ENCODE measurements around the gene WHRN.

WHRN gene

DNA sequence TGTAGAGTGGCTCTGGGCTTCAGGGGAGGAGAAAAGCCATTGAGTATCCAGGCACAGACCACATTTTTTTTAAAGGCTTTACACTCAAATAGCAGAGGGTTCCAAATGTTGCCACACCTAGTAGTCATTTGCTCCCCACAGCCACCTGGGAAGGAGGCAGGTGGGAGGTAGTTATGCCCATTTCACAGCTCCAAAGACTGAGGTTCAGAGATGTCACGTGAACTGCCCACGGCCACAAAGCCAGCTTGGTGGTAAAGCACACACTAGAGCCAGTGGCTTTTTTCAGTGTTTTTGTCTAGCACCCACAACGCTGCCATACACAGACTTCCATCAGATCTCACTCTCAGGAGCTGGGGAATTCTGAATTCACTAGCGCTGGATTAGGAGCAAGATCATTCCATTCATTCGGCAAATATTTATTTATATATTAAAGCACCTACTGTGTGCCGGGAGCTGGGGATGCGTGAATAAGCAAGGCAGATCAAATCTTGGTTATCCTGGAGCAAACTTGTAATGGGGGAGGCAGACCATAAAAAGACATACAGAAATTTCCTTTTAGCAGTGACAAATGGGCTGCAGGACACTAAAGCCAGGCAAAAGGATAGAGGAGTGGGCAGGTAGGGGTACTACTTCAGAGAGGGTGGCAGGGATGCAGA, 7.4 kb downstream of the WHRN start:
- no peaks in the 10 kb centered on the region for H3K27me3 ChIP-seq (ENCODE audit: control insufficient read depth, insufficient read depth, low read length)
- H3K9ac ChIP-seq (ENCODE audit: low read length), result no peak overlapping the region

DNA sequence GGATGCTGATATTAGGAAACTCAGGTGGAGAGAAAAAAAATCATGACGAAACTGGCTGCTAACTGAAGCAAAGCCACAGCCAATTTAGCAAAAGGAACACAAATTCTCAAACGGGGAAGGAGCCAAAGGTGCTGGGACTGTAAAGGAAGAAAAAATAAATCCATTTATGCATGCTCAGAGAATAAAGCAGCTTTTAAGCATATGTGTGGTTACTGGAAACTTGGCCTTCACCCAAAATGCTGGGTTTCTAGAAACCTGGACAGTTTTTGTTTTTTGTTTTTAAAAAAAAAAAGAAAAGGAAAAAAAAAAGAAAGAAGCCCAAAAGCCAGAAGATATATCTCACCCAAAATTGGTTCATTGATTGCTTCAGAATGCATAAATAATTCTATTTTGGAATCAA, 8.0 kb downstream of the WHRN start:
- H3K4me1 ChIP-seq (ENCODE audit: control insufficient read depth, insufficient read depth, low read length), result peaks cover 10% of the 10 kb centered on the region
- no peaks in the 10 kb centered on the region for H3K27me3 ChIP-seq (ENCODE audit: control insufficient read depth, insufficient read depth, low read length)
- no peak overlapping the region for H3K9ac ChIP-seq (ENCODE audit: low read length)

More for the DNA sequence above, 7.4 kb downstream of the WHRN start:
- H3K27ac ChIP-seq (ENCODE audit: low read depth, low read length), result no peak overlapping the region
- H3K36me3 ChIP-seq (ENCODE audit: control insufficient read depth, insufficient read depth, low read length), result no peaks in the 10 kb centered on the region
- H3K4me1 ChIP-seq (ENCODE audit: control insufficient read depth, insufficient read depth, low read length), result peaks cover 13% of the 10 kb centered on the region
- H3K4me3 ChIP-seq (ENCODE audit: low read length), result no peak overlapping the region

DNA sequence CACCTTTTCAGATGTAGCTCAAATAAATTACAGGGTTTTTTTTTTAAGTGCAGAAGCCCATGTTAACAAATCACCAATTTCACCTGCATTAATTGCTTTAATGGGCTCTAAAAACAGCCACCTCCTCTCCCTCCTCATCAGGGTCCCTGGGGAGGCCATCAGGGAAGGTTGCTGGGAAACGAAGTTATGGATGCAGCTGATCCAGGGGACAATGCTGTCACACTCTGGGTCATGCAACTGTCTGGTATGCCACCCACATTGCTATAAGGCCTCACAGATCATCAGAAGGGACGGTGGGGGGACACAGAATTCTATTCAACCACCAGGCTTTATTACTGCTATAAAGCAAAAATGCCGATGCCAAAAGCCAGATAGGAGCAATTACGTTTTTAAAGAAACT, 9.3 kb downstream of the WHRN start:
- Histone ChIP-seq H3K4me3 (ENCODE audit: low read length) (no peak overlapping the region), H3K4me1 (ENCODE audit: control insufficient read depth, insufficient read depth, low read length) (peaks cover 4% of the 10 kb centered on the region), H3K27me3 (ENCODE audit: control insufficient read depth, insufficient read depth, low read length) (no peaks in the 10 kb centered on the region), H3K36me3 (ENCODE audit: control insufficient read depth, insufficient read depth, low read length) (no peaks in the 10 kb centered on the region), H3K27ac (ENCODE audit: low read depth, low read length) (no peak overlapping the region), H3K9ac (ENCODE audit: low read length) (no peak overlapping the region)

More for the DNA sequence above, 8.0 kb downstream of the WHRN start:
- Histone ChIP-seq H3K27ac (ENCODE audit: low read depth, low read length) (no peak overlapping the region), H3K4me3 (ENCODE audit: low read length) (no peak overlapping the region), H3K36me3 (ENCODE audit: control insufficient read depth, insufficient read depth, low read length) (no peaks in the 10 kb centered on the region)

DNA sequence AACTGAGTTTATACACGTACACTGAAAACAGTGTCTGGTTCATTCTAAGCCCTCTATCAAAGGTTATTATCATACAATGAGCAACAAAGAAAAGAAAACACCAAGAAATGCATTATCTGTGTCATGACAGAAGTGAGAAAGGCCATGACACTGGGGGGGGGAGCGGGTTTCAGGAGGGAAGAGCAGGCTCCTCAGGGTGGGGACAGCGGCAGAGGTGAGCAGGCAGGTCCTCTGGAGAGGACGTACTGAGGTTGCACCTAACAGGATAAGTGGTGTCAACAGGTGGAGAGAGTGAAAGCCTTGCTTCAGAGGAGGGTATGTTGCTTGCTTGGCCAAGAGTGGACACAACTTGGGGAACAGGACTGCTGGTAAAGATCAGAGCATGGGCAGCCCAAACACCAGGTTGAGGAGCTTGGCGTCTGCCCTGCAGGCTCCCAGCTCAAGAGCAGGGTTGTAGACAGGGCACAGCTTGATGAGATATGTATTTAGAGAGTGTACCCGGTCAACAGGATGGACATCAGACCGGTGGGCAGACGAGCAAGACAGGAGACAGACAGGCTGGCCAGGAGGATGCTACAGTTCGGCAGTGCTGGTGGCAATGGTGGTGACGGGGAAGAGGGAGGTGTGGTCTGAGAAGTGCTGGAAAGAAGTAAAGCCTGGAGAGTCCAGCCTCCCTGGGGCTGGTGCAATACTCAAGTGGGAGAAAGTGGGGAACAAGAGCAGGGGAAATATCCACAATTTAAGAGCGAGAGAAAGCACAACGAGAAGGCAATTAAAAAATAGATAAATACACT, 10.3 kb downstream of the WHRN start:
- Histone ChIP-seq H3K9ac (ENCODE audit: low read length) (no peak overlapping the region), H3K4me3 (ENCODE audit: low read length) (no peak overlapping the region), H3K27me3 (ENCODE audit: control insufficient read depth, insufficient read depth, low read length) (no peaks in the 10 kb centered on the region), H3K36me3 (ENCODE audit: control insufficient read depth, insufficient read depth, low read length) (no peaks in the 10 kb centered on the region), H3K27ac (ENCODE audit: low read depth, low read length) (no peak overlapping the region), H3K4me1 (ENCODE audit: control insufficient read depth, insufficient read depth, low read length) (no peaks in the 10 kb centered on the region)

DNA sequence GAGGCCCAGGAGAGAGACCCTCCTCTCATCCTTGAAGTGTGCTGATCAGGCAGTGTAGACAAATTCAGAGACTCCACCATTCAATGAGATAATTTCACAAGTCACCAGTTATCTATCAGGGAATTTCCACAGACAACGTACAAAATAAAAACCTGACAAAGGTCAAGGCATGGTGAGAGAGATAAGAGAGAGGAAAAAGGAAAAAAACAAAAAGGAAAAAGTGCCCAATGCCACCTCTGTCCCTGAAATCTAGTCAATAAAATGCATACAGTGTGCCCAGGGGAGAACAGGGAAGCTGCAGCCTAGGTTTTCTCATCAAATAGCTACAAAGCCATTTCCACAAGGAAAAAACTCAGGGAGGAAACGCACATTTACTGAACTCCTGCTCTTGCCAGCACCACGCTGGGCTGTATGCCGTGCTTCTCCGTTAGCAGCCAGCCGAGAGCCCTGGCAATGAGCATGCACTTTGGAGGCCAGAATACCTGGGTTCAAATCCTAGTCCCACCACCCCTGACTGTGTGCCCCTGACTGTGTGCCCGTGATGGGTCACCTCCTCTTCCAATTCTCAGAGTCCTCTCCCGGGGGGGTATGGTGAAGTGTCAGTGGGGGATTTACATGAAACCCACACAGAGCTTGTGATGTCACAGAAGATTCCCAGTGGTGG, 11.6 kb downstream of the WHRN start:
- Histone ChIP-seq H3K4me1 (ENCODE audit: control insufficient read depth, insufficient read depth, low read length) (no peaks in the 10 kb centered on the region), H3K27me3 (ENCODE audit: control insufficient read depth, insufficient read depth, low read length) (no peaks in the 10 kb centered on the region), H3K27ac (ENCODE audit: low read depth, low read length) (no peak overlapping the region), H3K4me3 (ENCODE audit: low read length) (no peak overlapping the region), H3K9ac (ENCODE audit: low read length) (no peak overlapping the region), H3K36me3 (ENCODE audit: control insufficient read depth, insufficient read depth, low read length) (no peaks in the 10 kb centered on the region)

DNA sequence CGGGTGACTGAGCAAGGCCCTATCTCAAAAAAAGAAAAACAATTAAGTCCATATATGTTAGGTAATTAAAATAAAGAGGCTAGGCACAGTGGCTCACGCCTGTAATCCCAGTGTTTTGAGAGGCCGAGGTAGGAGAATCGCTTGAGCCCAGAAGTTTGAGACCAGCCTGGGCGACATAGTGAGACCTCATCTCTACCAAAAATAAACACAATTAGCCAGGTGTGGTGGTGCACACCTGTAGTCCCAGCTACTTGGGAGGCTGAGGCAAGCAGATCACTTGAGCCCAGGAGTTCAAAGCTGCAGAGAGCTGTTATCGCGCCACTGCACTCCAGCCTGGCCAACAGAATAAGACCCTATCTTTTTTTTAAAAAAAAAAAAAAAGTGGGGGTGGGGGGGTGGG, 12.3 kb downstream of the WHRN start:
- no peaks in the 10 kb centered on the region for H3K36me3 ChIP-seq (ENCODE audit: control insufficient read depth, insufficient read depth, low read length)
- H3K4me1 ChIP-seq (ENCODE audit: control insufficient read depth, insufficient read depth, low read length), result no peaks in the 10 kb centered on the region
- H3K9ac ChIP-seq (ENCODE audit: low read length), result no peak overlapping the region
- no peaks in the 10 kb centered on the region for H3K27me3 ChIP-seq (ENCODE audit: control insufficient read depth, insufficient read depth, low read length)
- no peak overlapping the region for H3K4me3 ChIP-seq (ENCODE audit: low read length)
- H3K27ac ChIP-seq (ENCODE audit: low read depth, low read length), result no peak overlapping the region

DNA sequence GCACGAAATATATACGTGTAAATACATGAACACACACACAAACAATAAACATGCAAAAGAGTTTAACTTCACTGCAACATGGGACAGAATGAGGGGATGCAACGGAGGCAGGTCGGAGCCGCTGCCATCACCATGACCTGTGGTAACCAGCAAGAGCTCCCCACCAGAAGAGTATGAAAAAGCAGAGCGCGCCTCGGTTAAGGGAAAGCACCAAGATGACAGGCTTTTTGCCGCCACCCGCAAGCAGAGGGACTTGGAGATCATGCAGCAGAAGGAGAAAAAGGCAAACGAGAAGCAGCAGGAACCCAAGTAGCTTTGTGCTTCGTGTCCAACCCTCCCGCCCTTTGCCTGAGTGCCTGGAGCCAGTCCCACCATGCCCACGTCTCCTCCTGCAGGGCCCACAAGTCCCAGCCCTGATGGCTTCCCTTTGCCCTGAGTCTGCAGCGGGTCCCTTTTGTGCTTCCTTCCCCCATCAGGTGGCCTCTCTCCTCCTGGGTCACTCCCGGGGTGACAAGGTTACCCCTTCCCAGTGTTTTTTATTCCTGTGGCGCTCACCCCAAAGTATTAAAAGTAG, 13.8 kb downstream of the WHRN start:
- H3K9ac ChIP-seq (ENCODE audit: low read length), result no peak overlapping the region
- no peak overlapping the region for H3K27ac ChIP-seq (ENCODE audit: low read depth, low read length)
- H3K4me1 ChIP-seq (ENCODE audit: control insufficient read depth, insufficient read depth, low read length), result no peaks in the 10 kb centered on the region
- H3K36me3 ChIP-seq (ENCODE audit: control insufficient read depth, insufficient read depth, low read length), result no peaks in the 10 kb centered on the region
- H3K4me3 ChIP-seq (ENCODE audit: low read length), result no peak overlapping the region
- no peaks in the 10 kb centered on the region for H3K27me3 ChIP-seq (ENCODE audit: control insufficient read depth, insufficient read depth, low read length)

DNA sequence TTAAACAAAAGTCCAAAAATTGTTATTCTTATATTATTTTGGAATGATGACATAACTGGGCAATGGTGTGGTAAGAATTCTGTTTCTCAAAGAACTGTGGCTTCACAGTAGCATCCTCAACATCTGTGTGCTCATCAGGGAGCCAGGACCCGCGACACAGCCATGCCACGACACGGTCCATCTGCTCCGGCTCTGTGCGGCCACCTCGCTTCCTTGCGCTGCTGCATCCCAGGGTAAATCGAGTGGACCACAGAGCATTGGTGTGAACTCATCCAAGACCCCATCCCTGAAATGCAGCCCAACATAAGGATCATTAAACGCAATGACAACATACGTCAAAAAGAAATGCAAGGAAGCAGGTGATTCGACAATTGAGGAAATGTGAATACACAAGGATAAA, 15.3 kb downstream of the WHRN start:
- H3K27me3 ChIP-seq (ENCODE audit: control insufficient read depth, insufficient read depth, low read length), result no peaks in the 10 kb centered on the region
- no peaks in the 10 kb centered on the region for H3K4me1 ChIP-seq (ENCODE audit: control insufficient read depth, insufficient read depth, low read length)
- no peak overlapping the region for H3K27ac ChIP-seq (ENCODE audit: low read depth, low read length)
- no peak overlapping the region for H3K9ac ChIP-seq (ENCODE audit: low read length)
- no peak overlapping the region for H3K4me3 ChIP-seq (ENCODE audit: low read length)
- H3K36me3 ChIP-seq (ENCODE audit: control insufficient read depth, insufficient read depth, low read length), result no peaks in the 10 kb centered on the region

DNA sequence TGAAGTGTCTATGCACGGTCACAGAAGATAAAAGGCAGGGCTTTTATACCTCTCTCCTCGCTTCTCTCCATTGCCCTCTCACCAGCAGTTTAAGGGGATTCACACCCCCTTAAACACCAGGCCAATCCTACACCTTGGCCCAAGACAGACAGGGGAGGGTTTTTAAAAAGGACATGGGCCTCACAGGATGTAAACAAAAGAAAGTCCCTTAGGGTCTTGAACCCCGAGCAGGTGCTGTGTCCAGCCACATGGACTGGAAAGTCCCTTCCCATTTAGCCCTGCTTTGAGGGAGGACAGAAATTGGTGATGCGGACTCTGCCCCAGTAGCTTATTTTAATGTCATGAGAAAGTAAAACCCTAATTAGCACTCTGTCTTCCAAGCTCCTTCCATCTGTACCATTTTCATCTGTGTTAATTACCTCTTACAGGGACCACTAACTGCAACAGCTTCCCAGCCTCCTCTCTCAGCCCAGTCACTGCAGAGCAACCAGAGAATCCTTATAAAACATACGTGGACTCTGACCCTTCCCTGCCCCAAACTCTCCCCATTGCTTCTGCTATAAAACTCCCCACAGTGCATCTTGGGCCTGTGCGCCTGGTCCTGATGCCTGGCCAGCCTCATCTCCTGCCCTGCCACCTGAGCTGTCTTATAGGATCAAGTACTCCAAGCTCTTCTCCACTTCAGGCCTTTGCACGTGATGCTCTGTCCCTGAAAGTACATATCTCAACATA, 16.7 kb downstream of the WHRN start:
- no peaks in the 10 kb centered on the region for H3K27me3 ChIP-seq (ENCODE audit: control insufficient read depth, insufficient read depth, low read length)
- no peak overlapping the region for H3K9ac ChIP-seq (ENCODE audit: low read length)
- no peaks in the 10 kb centered on the region for H3K4me1 ChIP-seq (ENCODE audit: control insufficient read depth, insufficient read depth, low read length)
- no peak overlapping the region for H3K27ac ChIP-seq (ENCODE audit: low read depth, low read length)
- H3K4me3 ChIP-seq (ENCODE audit: low read length), result no peak overlapping the region
- H3K36me3 ChIP-seq (ENCODE audit: control insufficient read depth, insufficient read depth, low read length), result no peaks in the 10 kb centered on the region

DNA sequence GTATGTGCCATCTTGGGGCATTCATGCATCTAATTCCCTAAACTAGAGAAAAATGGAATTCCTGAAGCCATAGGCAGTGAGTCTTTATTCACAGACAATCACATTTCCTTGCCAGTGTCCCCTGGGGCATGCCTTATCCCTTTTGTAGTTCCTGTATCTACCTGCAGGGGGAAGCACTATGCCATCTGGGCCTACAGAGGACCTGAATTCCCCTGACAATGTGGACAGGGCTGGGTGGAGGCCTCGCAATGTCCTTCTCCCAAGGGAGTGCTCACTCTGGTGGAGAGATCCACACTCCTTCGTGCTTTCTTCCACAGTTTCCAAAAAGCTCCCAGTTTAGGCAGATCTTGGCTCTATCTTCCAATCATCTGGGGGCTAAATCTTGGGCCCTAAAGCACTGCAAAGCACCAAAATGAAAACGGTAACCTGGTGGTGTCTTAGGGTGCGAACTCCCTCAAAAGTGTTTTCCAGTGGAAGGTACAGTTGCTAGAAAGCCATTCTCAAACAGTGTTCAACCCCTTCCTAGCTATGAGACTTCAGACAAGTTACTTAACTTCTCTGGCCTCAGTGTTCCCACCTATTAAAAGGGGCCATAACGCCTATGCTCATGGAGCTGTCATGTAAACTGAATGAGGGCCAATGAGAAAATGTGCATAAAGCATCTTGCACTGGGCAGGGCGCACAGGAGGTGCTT, 17.5 kb downstream of the WHRN start:
- no peak overlapping the region for H3K9ac ChIP-seq (ENCODE audit: low read length)

DNA sequence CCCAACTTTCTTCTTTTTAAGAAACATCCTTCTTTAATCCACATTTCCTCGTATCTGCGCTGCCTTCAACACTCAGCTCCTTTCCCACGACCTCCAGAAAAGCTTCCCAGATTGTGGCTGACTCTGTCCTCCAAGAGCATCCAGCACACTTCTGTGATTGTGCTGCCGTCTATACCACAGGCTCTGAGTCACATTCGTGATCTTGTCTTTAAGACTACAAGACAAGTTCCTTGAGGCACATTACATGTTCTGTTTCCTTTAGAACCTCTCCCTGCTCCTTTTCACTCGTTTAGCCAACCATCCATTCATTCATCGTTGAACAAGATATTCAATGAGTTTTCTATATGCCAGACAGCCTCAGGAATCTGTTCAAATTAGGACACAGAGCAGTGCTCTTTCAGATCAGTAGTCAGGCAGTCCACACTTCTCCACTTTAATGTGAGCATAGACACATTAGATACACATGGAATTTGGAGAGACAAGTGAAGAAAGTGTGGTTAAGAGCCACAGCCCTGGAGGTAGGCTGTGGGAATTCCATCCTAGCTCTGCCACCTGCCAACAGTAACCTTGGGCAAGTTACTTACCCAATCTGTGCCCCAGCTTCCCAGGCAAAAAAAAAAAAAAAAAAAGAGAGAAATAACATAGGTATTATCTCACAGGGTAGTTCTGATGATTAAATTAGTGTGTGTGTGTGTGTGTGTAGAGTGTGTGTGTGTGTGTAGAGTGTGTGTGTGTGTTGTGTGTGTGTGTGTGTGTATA, 18.9 kb downstream of the WHRN start:
- Histone ChIP-seq H3K9ac (ENCODE audit: low read length) (no peak overlapping the region), H3K27ac (ENCODE audit: low read depth, low read length) (no peak overlapping the region), H3K4me1 (ENCODE audit: control insufficient read depth, insufficient read depth, low read length) (no peaks in the 10 kb centered on the region), H3K27me3 (ENCODE audit: control insufficient read depth, insufficient read depth, low read length) (no peaks in the 10 kb centered on the region), H3K4me3 (ENCODE audit: low read length) (no peak overlapping the region), H3K36me3 (ENCODE audit: control insufficient read depth, insufficient read depth, low read length) (no peaks in the 10 kb centered on the region)

More for the DNA sequence above, 17.5 kb downstream of the WHRN start:
- H3K27ac ChIP-seq (ENCODE audit: low read depth, low read length), result no peak overlapping the region
- no peaks in the 10 kb centered on the region for H3K4me1 ChIP-seq (ENCODE audit: control insufficient read depth, insufficient read depth, low read length)
- H3K4me3 ChIP-seq (ENCODE audit: low read length), result no peak overlapping the region
- H3K36me3 ChIP-seq (ENCODE audit: control insufficient read depth, insufficient read depth, low read length), result no peaks in the 10 kb centered on the region
- H3K27me3 ChIP-seq (ENCODE audit: control insufficient read depth, insufficient read depth, low read length), result no peaks in the 10 kb centered on the region
